WTC11 (cell line): ENCODE data around the gene CRY2. TPM values are rescaled to one million over a fixed set of nuclear protein-coding genes. Genes with fewer than 3 reads are reported as not detected.

Source experiments
- ATAC-seq: fragments of 200-7000 bp; cut with Tn5 transposase; 2 replicates; pipeline ENCODE4 v1.10.0; 2021; ENCODE audit warnings: mild to moderate bottlenecking, moderate library complexity
- CTCF ChIA-PET: fragments of 300-600 bp; sonication (Branson Sonifier 250); formaldehyde crosslinking; loops from one replicate; lab custom pipeline; 2021; ENCODE audit warnings: antibody characterized with exemption; lab: Charles Lee
- POLR2A ChIA-PET: fragments of 350-600 bp; sonication (Branson Sonifier 250); formaldehyde crosslinking; loops from one replicate; lab custom pipeline; 2021; ENCODE audit warnings: antibody characterized with exemption; lab: Charles Lee
- DNase-seq: peaks from one replicate; pipeline ENCODE4 v3.0.0; 2021; ENCODE audit warnings: low spot score
- H3K27ac Mint-ChIP-seq: 2 replicates; pipeline ENCODE4 v1.8.0; 2021; ENCODE audit warnings: mixed read lengths
- H3K27me3 Mint-ChIP-seq: 2 replicates; pipeline ENCODE4 v1.8.0; 2021; ENCODE audit warnings: low read depth, mild to moderate bottlenecking, moderate library complexity, mixed read lengths
- H3K36me3 Mint-ChIP-seq: 2 replicates; pipeline ENCODE4 v1.8.0; 2021; ENCODE audit warnings: mixed read lengths
- H3K4me1 Mint-ChIP-seq: 2 replicates; pipeline ENCODE4 v1.8.0; 2022; ENCODE audit warnings: mixed read lengths
- H3K4me3 Mint-ChIP-seq: 2 replicates; pipeline ENCODE4 v1.8.0; 2021; ENCODE audit warnings: mild to moderate bottlenecking, moderate library complexity, mixed read lengths
- H3K9me3 Mint-ChIP-seq: 2 replicates; pipeline ENCODE4 v1.8.0; 2021; ENCODE audit warnings: mixed read lengths
- AR ChIP-seq: fragments of 250-450 bp; sonication (Bioruptor Pico); IDR thresholded peaks from 2 replicates; pipeline ENCODE4 v1.9.0; 2021; ENCODE audit warnings: mild to moderate bottlenecking
- ATF1 ChIP-seq: sonication (generic); formaldehyde crosslinking; IDR thresholded peaks from 2 replicates; pipeline ENCODE4 v1.8.1; 2023; ENCODE audit warnings: mild to moderate bottlenecking, moderate library complexity, missing genetic modification reagents
- CDX4 ChIP-seq: fragments of 250-450 bp; sonication (Bioruptor Pico); IDR thresholded peaks from 2 replicates; pipeline ENCODE4 v1.9.0; 2021; ENCODE audit warnings: moderate library complexity, mild to moderate bottlenecking, inconsistent platforms, borderline replicate concordance
- E2F4 ChIP-seq: sonication (generic); formaldehyde crosslinking; IDR thresholded peaks from 2 replicates; pipeline ENCODE4 v1.8.1; 2022; ENCODE audit warnings: low read depth, mild to moderate bottlenecking, moderate library complexity, missing genetic modification reagents, borderline replicate concordance
- ERG ChIP-seq: fragments of 250-450 bp; sonication (Bioruptor Pico); IDR thresholded peaks from 2 replicates; pipeline ENCODE4 v1.8.0; 2021; ENCODE audit warnings: mild to moderate bottlenecking
- ESRRA ChIP-seq: sonication (generic); formaldehyde crosslinking; IDR thresholded peaks from 2 replicates; pipeline ENCODE4 v1.8.1; 2022; ENCODE audit warnings: mild to moderate bottlenecking, missing genetic modification reagents, borderline replicate concordance
- FOXK1 ChIP-seq: sonication (generic); formaldehyde crosslinking; IDR thresholded peaks from 2 replicates; pipeline ENCODE4 v1.8.0; 2022; ENCODE audit warnings: mild to moderate bottlenecking, moderate library complexity, missing genetic modification reagents
- GABPB1 ChIP-seq: sonication (generic); formaldehyde crosslinking; IDR thresholded peaks from 2 replicates; pipeline ENCODE4 v1.8.1; 2023; ENCODE audit warnings: mild to moderate bottlenecking, missing genetic modification reagents
- GRHL2 ChIP-seq: fragments of 250-450 bp; sonication (Bioruptor Pico); IDR thresholded peaks from 2 replicates; pipeline ENCODE4 v1.8.0; 2022; ENCODE audit warnings: mild to moderate bottlenecking, moderate library complexity; ENCODE audit not compliant: insufficient replicate concordance, severe bottlenecking
- GTF2I ChIP-seq: fragments of 250-450 bp; sonication (Bioruptor Pico); conservative IDR thresholded peaks from 2 replicates; pipeline ENCODE4 v1.4.0; 2021; ENCODE audit warnings: mild to moderate bottlenecking
- IRF2 ChIP-seq: sonication (generic); formaldehyde crosslinking; IDR thresholded peaks from 2 replicates; pipeline ENCODE4 v1.8.0; 2022; ENCODE audit warnings: low read depth, missing genetic modification reagents, borderline replicate concordance
- JUN ChIP-seq: sonication (generic); formaldehyde crosslinking; IDR thresholded peaks from 2 replicates; pipeline ENCODE4 v1.8.0; 2023; ENCODE audit warnings: mild to moderate bottlenecking, missing genetic modification reagents
- KAT7 ChIP-seq: sonication (generic); formaldehyde crosslinking; IDR thresholded peaks from 2 replicates; pipeline ENCODE4 v1.8.1; 2023; ENCODE audit warnings: missing genetic modification reagents, mild to moderate bottlenecking, borderline replicate concordance
- NFATC4 ChIP-seq: fragments of 250-450 bp; sonication (Bioruptor Pico); IDR thresholded peaks from 2 replicates; pipeline ENCODE4 v1.9.0; 2021; ENCODE audit warnings: mild to moderate bottlenecking
- OVOL2 ChIP-seq: fragments of 250-450 bp; sonication (Bioruptor Pico); IDR thresholded peaks from 2 replicates; pipeline ENCODE4 v1.9.0; 2021; ENCODE audit warnings: mild to moderate bottlenecking, borderline replicate concordance
- RELA ChIP-seq: sonication (generic); formaldehyde crosslinking; IDR thresholded peaks from 2 replicates; pipeline ENCODE4 v1.8.1; 2022; ENCODE audit warnings: missing genetic modification reagents, mild to moderate bottlenecking, borderline replicate concordance
- RORB ChIP-seq: fragments of 250-450 bp; sonication (Bioruptor Pico); IDR thresholded peaks from 2 replicates; pipeline ENCODE4 v1.9.0; 2021; ENCODE audit warnings: mild to moderate bottlenecking
- TCF7 ChIP-seq: sonication (generic); formaldehyde crosslinking; IDR thresholded peaks from 2 replicates; pipeline ENCODE4 v1.8.0; 2022; ENCODE audit warnings: mild to moderate bottlenecking, low read depth, missing genetic modification reagents, moderate library complexity
- USF1 ChIP-seq: sonication (generic); formaldehyde crosslinking; IDR thresholded peaks from 2 replicates; pipeline ENCODE4 v1.8.0; 2022; ENCODE audit warnings: mild to moderate bottlenecking, missing genetic modification reagents
- USF2 ChIP-seq: sonication (generic); formaldehyde crosslinking; IDR thresholded peaks from 2 replicates; pipeline ENCODE4 v1.8.1; 2023; ENCODE audit warnings: mild to moderate bottlenecking, missing genetic modification reagents, moderate library complexity
- ZBTB43 ChIP-seq: sonication (generic); formaldehyde crosslinking; IDR thresholded peaks from 2 replicates; pipeline ENCODE4 v1.8.1; 2023; ENCODE audit warnings: mild to moderate bottlenecking, missing genetic modification reagents
- total RNA-seq: library from RNA; stranded (reverse); gene quantifications from 3 replicates; pipeline ENCODE4 v1.2.3, GENCODE V29; 2021

The CRY2 gene
- total RNA-seq, 1 experiment from 2014 or later, result 18.3 TPM

GRCh38 chr11:45798793-45799441 is 48.4 kb upstream of the CRY2 start:
- DNase-seq (no peak), ATAC-seq (no peak)
- Mint-ChIP-seq H3K27ac (no peak overlapping the region), H3K27me3 (peaks cover 31% of the 10 kb centered on the region), H3K9me3 (no peaks in the 10 kb centered on the region), H3K4me1 (0 out of 2 replicates have a peak, but pooled peaks cover 2% of the 10 kb centered on the region), H3K36me3 (no peaks in the 10 kb centered on the region), H3K4me3 (no peak overlapping the region)
- ChIA-PET POLR2A (no interaction called here), CTCF (interaction anchor here (0.5 to 1.6 kb wide), 4 partner anchors 17 to 607 kb away, joined by 3 to 6 read pairs (median 4); no protein-coding TSS in a partner anchor)
- no peak for TF ChIP-seq KAT7 (CRISPR knock-in tag)
- no peak for TF ChIP-seq GTF2I
- no peak for TF ChIP-seq E2F4 (CRISPR knock-in tag)
- TF ChIP-seq CDX4 (CRISPR knock-in tag), result no peak
- no peak for TF ChIP-seq OVOL2
- TF ChIP-seq USF2 (CRISPR knock-in tag), result no peak
- TF ChIP-seq AR (CRISPR knock-in tag), result no peak
- TF ChIP-seq FOXK1 (CRISPR knock-in tag), result no peak
- TF ChIP-seq NFATC4, result no peak
- no peak for TF ChIP-seq GRHL2 (CRISPR knock-in tag)

GRCh38 chr11:45799562-45799961 is 47.7 kb upstream of the CRY2 start:
- Mint-ChIP-seq H3K4me1 (0 out of 2 replicates have a peak, but pooled peaks cover 2% of the 10 kb centered on the region), H3K27ac (no peak overlapping the region), H3K4me3 (no peak overlapping the region), H3K9me3 (no peaks in the 10 kb centered on the region), H3K36me3 (no peaks in the 10 kb centered on the region), H3K27me3 (peaks cover 28% of the 10 kb centered on the region)
- DNase-seq (no peak), ATAC-seq (no peak)
- ChIA-PET POLR2A (no interaction called here), CTCF (interaction anchor here (0.5 to 1.6 kb wide), 5 partner anchors 17 to 606 kb away, joined by 3 to 6 read pairs (median 4); no protein-coding TSS in a partner anchor)
- TF ChIP-seq USF1 (CRISPR knock-in tag) (no peak), RELA (CRISPR knock-in tag) (no peak), AR (CRISPR knock-in tag) (no peak), ERG (CRISPR knock-in tag) (no peak), ZBTB43 (CRISPR knock-in tag) (no peak), ESRRA (no peak), JUN (no peak), IRF2 (no peak), TCF7 (CRISPR knock-in tag) (no peak), GABPB1 (CRISPR knock-in tag) (no peak), RORB (CRISPR knock-in tag) (no peak), E2F4 (CRISPR knock-in tag) (no peak), ATF1 (CRISPR knock-in tag) (no peak)
